Mesodermal cell (in vitro differentiated cells): ENCODE results near the gene HMGA1.
A peak's percentile ranks its signal among the peaks of the same experiment; 100 is the strongest.
"Not testable (repeated sequence)": the region's sequence is repeated elsewhere in the genome, so short reads cannot be mapped to it uniquely, and the experiment has no call there.

Experiments
- H3K27ac ChIP-seq: 2 replicates; pipeline ENCODE4 v1.7.0; 2013; ENCODE audit warnings: mild to moderate bottlenecking, low read depth, low read length, moderate library complexity; ENCODE audit not compliant: severe bottlenecking
- H3K36me3 ChIP-seq: 2 replicates; pipeline ENCODE4 v1.7.1; 2013; ENCODE audit warnings: mild to moderate bottlenecking, low read length, moderate library complexity; ENCODE audit not compliant: control insufficient read depth, insufficient read depth
- H3K4me1 ChIP-seq: one replicate; pipeline ENCODE4 v1.7.1; 2013; ENCODE audit warnings: mild to moderate bottlenecking, low read length; ENCODE audit not compliant: insufficient read depth, control insufficient read depth, poor library complexity, severe bottlenecking
- H3K4me3 ChIP-seq: 2 replicates; pipeline ENCODE4 v1.7.0; 2013; ENCODE audit warnings: low read length, control low read depth, mild to moderate bottlenecking; ENCODE audit not compliant: insufficient read depth, poor library complexity, severe bottlenecking; ENCODE audit errors: extremely low read depth
- H3K9me3 ChIP-seq: 2 replicates; pipeline ENCODE4 v1.7.1; 2013; ENCODE audit warnings: mild to moderate bottlenecking, low read length, moderate library complexity; ENCODE audit not compliant: control insufficient read depth
- WGBS, 2 experiments: methylation state at CpG; one replicate each; pipeline ENCODE4 v1.1.5; 2013; ENCODE audit warnings: missing lambda C conversion rate in 2 of 2; ENCODE audit not compliant: insufficient coverage in 2 of 2; 5-methylcytosine and 5-hydroxymethylcytosine counted together

HMGA1 gene

GRCh38 chr6:34248727-34249468 is 12.2 kb downstream of the HMGA1 start, which contains the start of gene SMIM29:
Gene SMIM29, minus strand, starts transcription at chr6:34249006. Its CDS starts 1,215 bp downstream, at chr6:34247791.
- Histone ChIP-seq H3K27ac (peak within 1 kb of the TSS; percentile 64), H3K4me1 (peaks cover 20% of the 10 kb centered on the region), H3K9me3 (no peaks in the 10 kb centered on the region), H3K4me3 (peak within 1 kb of the TSS; percentile 70), H3K36me3 (peaks cover 15% of the 10 kb centered on the region)
- WGBS, 2 experiments, result 1 to 2% methylated on average over 68 to 77 of the region's 79 CpGs

GRCh38 chr6:34249469-34250261 is 13.0 kb downstream of the HMGA1 start:
- Histone ChIP-seq H3K36me3 (peaks cover 9% of the 10 kb centered on the region), H3K27ac (peak overlapping the region; percentile 53), H3K4me3 (peak overlapping the region; percentile 70), H3K9me3 (no peaks in the 10 kb centered on the region), H3K4me1 (peaks cover 12% of the 10 kb centered on the region)
- WGBS, 2 experiments, result 73 to 89% methylated on average over 11 to 13 of the region's 18 CpGs

- not testable (repeated sequence) for H3K36me3 ChIP-seq, H3K27ac ChIP-seq, H3K4me3 ChIP-seq, H3K4me1 ChIP-seq, H3K9me3 ChIP-seq
- 100% methylated on average over 1 of the region's 2 CpGs; no CpG with 5 or more reads in 1 of the 2 experiments for WGBS, 2 experiments
These were observed 15.7 kb downstream of the HMGA1 start for GRCh38 chr6:34252395-34252794.

- no peak overlapping the region for H3K4me3 ChIP-seq
- 100% methylated on average over 3 of the region's 6 CpGs for WGBS, 2 experiments
- H3K27ac ChIP-seq, result no peak overlapping the region
- no peaks in the 10 kb centered on the region for H3K4me1 ChIP-seq
- no peaks in the 10 kb centered on the region for H3K36me3 ChIP-seq
- peaks cover 4% of the 10 kb centered on the region for H3K9me3 ChIP-seq
These were observed 22.9 kb downstream of the HMGA1 start for GRCh38 chr6:34259529-34260069.

GRCh38 chr6:34260576-34261267 is 24.0 kb downstream of the HMGA1 start:
- H3K9me3 ChIP-seq, result peaks cover 4% of the 10 kb centered on the region
- no peaks in the 10 kb centered on the region for H3K36me3 ChIP-seq
- no peak overlapping the region for H3K27ac ChIP-seq
- 90 to 94% methylated on average over 14 to 15 of the region's 17 CpGs for WGBS, 2 experiments
- H3K4me3 ChIP-seq, result no peak overlapping the region
- H3K4me1 ChIP-seq, result no peaks in the 10 kb centered on the region

GRCh38 chr6:34263484-34263883 is 26.8 kb downstream of the HMGA1 start:
- H3K4me1 ChIP-seq, H3K4me3 ChIP-seq, H3K9me3 ChIP-seq, H3K27ac ChIP-seq, H3K36me3 ChIP-seq: not testable (repeated sequence)
- 95 to 98% methylated on average over 12 to 23 of the region's 23 CpGs for WGBS, 2 experiments

- H3K36me3 ChIP-seq, result no peaks in the 10 kb centered on the region
- H3K4me1 ChIP-seq, result no peaks in the 10 kb centered on the region
- 85 to 86% methylated on average over 2 of the region's 2 CpGs for WGBS, 2 experiments
- H3K27ac ChIP-seq, result no peak overlapping the region
- H3K4me3 ChIP-seq, result no peak overlapping the region
- H3K9me3 ChIP-seq, result peaks cover 4% of the 10 kb centered on the region
These were observed 31.1 kb downstream of the HMGA1 start for GRCh38 chr6:34267746-34268145.

- not testable (repeated sequence) for H3K9me3 ChIP-seq, H3K4me3 ChIP-seq, H3K27ac ChIP-seq, H3K4me1 ChIP-seq, H3K36me3 ChIP-seq
- WGBS, 2 experiments, result no CpG with 5 or more reads among the region's 25 CpGs
These were observed 32.5 kb downstream of the HMGA1 start for GRCh38 chr6:34269132-34269531.

- WGBS, 2 experiments, result 77 to 82% methylated on average over 12 to 16 of the region's 17 CpGs
- H3K27ac ChIP-seq, H3K9me3 ChIP-seq, H3K36me3 ChIP-seq, H3K4me3 ChIP-seq, H3K4me1 ChIP-seq: not testable (repeated sequence)
These were observed 33.1 kb downstream of the HMGA1 start for GRCh38 chr6:34269658-34270341.
